ENCODE measurements around the gene RPS27. TPM values are rescaled to one million over a fixed set of nuclear protein-coding genes. Genes with fewer than 3 reads are reported as not detected.

RPS27 gene
- total RNA-seq, 1 donor from 2014 or later = 2,145 TPM

DNA sequence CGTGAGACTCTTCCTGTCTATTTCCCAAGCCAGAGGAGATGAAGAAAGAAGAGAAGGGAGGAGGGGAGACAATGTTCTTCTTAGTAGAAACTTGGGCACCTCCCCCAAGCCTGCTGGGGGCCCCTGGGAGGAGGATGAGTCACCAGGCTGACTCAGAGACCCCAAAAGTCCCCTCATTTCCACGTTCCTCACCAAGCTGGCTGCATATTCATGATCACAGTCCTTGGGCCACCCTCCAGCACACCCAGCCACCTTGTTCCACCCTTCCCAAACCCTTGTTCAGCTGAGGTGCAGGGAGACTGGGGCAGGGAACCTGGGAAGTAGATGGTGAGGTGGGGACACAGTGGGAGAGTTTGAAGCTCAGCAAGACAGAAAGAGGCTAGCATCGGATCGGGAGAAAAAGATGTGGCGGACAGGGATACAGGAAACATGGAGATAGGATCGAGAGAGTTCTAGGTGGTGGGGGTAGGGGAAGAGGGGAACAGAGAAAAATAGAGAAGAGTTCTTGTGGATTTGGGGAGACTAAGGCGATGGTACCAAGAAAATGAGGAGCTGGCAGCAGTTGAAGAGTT lies 5.1 kb upstream of the RPS27 start:
- Mint-ChIP-seq H3K36me3 (peaks cover 8% of the 10 kb centered on the region), H3K9me3 (no peaks in the 10 kb centered on the region), H3K4me1 (peaks cover 26% of the 10 kb centered on the region), H3K4me3 (peak overlapping the region; percentile 95), H3K27me3 (ENCODE audit: low read depth) (no peaks in the 10 kb centered on the region), H3K27ac (peak overlapping the region; percentile 95)
- DNase-seq (ENCODE audit: low spot score in 2 of 2, unreplicated experiment in 2 of 2) = peak in 1 of 2 experiments; percentile 41
- TF ChIP-seq, protein P1, sequence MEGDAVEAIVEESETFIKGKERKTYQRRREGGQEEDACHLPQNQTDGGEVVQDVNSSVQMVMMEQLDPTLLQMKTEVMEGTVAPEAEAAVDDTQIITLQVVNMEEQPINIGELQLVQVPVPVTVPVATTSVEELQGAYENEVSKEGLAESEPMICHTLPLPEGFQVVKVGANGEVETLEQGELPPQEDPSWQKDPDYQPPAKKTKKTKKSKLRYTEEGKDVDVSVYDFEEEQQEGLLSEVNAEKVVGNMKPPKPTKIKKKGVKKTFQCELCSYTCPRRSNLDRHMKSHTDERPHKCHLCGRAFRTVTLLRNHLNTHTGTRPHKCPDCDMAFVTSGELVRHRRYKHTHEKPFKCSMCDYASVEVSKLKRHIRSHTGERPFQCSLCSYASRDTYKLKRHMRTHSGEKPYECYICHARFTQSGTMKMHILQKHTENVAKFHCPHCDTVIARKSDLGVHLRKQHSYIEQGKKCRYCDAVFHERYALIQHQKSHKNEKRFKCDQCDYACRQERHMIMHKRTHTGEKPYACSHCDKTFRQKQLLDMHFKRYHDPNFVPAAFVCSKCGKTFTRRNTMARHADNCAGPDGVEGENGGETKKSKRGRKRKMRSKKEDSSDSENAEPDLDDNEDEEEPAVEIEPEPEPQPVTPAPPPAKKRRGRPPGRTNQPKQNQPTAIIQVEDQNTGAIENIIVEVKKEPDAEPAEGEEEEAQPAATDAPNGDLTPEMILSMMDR (IDR thresholded peaks at IDR 0.05; ENCODE audit: unreplicated experiment) = no peak

DNA sequence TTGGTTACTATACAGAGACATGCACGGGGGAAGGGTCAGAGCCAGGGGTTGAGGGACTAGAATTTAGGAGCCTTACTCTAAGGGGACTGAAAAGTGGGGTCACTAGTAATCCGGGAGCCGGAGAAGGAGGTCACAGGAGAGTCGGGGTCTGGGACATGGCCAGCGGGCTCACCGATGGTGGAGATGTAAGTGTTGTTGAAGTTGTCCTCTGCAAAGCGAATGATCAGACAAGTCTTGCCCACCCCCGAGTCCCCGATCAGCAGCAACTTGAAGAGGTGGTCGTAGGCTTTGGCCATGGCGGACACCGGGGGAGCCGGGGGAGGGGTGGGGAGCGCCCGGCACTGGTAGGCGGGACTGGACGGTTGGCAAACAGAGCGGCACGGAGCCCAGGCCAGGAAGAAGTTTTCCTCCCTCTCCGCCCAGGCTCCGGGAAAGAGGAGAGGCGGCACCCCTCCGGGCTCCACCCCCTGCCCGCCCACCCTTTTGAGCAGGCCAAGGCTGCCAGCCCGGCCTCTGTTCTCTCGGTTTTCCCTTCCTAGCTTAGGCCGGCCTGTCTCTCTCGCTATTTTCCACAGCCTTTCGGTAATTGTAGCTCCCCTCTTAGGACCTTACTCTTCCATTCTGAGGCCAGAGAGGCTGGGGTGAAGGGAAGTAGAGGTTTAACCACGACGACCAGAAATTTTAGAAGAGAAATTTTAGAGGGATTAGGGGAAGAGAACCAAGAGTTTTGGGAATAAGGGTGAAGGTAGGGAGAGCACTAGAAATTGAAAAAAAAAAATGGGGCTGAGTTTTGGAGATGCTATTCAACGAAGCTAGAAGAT lies 4.4 kb upstream of the RPS27 start, which contains the start of gene RAB13:
Gene RAB13 (minus strand): TSS at position 399 of the 821 bp plus-strand sequence. CDS start 103 bp downstream, at position 296.
- Mint-ChIP-seq H3K9me3 (no peaks in the 10 kb centered on the region), H3K36me3 (peaks cover 9% of the 10 kb centered on the region), H3K4me1 (peaks cover 31% of the 10 kb centered on the region), H3K27ac (peak within 1 kb of the TSS; percentile 95), H3K27me3 (ENCODE audit: low read depth) (no peaks in the 10 kb centered on the region), H3K4me3 (peak within 1 kb of the TSS; percentile 95)
- TF ChIP-seq, protein P1 (IDR thresholded peaks at IDR 0.05; ENCODE audit: unreplicated experiment) = no peak
- DNase-seq (ENCODE audit: low spot score in 2 of 2, unreplicated experiment in 2 of 2) = peak; percentile 40 to 74

DNA sequence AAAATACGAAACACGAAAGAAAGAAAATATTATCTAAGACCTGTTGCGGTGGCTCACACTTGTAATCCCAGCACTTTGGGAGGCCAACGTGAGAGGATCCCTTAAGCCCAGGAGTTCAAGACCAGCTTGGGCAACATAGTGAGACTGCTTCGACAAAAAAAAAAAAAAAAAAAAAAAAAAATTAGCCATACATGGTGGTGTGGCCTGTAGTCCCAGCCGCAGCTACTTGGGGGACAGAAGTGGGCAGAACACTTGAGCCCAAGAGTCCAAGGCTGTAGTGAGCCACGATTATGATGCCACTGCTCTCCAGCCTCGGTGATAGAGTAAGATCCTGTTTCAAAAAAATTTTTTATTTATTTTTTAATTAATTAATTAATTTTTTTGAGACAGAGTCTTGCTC lies 2.9 kb upstream of the RPS27 start:
- TF ChIP-seq, protein P1 (IDR thresholded peaks at IDR 0.05; ENCODE audit: unreplicated experiment) = no peak
- H3K9me3 Mint-ChIP-seq = no peaks in the 10 kb centered on the region
- no peak for DNase-seq (ENCODE audit: low spot score in 2 of 2, unreplicated experiment in 2 of 2)
- H3K4me1 Mint-ChIP-seq = peaks cover 44% of the 10 kb centered on the region
- H3K27ac Mint-ChIP-seq = no peak overlapping the region
- peaks cover 19% of the 10 kb centered on the region for H3K36me3 Mint-ChIP-seq
- no peak overlapping the region for H3K4me3 Mint-ChIP-seq
- no peaks in the 10 kb centered on the region for H3K27me3 Mint-ChIP-seq (ENCODE audit: low read depth)

DNA sequence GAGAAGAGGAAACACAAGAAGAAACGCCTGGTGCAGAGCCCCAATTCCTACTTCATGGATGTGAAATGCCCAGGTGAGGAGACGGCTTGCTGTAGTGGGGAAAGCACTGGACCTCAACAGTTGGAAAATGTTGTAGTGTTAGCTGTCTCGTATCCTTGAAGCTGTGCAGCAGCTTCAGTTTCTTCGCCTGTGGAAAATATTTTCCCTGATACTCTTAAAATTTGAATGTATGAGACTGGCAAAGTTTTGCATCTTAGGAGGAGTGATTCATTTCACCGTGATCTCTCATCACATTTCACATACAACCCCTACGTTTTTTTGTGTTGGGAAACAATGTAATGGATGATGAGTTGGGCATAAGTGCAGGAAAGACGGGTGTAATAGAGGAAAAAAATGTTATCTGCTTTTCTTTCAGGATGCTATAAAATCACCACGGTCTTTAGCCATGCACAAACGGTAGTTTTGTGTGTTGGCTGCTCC lies 629 bp downstream of the RPS27 start:
- peak overlapping the region; percentile 99 for H3K27ac Mint-ChIP-seq
- H3K4me1 Mint-ChIP-seq = peaks cover 30% of the 10 kb centered on the region
- TF ChIP-seq, protein P1 (IDR thresholded peaks at IDR 0.05; ENCODE audit: unreplicated experiment) = no peak
- H3K4me3 Mint-ChIP-seq = peak overlapping the region; percentile 98
- peaks cover 27% of the 10 kb centered on the region for H3K36me3 Mint-ChIP-seq
- no peak for DNase-seq (ENCODE audit: low spot score in 2 of 2, unreplicated experiment in 2 of 2)
- H3K27me3 Mint-ChIP-seq (ENCODE audit: low read depth) = no peaks in the 10 kb centered on the region
- no peaks in the 10 kb centered on the region for H3K9me3 Mint-ChIP-seq

DNA sequence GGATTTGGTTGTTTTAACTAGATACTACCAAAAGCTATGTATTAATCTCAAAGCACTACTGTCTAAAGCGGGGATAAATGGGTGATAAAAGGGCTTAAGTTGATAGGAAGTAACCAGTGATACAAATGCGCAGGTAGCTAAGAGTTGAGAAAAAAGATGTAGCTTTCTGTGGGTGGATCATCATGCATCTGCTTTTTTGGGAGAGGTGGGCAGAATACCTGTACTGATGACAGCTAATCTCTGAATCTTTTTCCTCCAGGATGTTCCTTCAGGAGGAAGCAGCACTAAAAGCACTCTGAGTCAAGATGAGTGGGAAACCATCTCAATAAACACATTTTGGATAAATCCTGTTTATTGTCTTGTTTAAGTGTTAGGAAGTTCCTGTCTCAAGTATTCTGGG lies 1.2 kb downstream of the RPS27 start:
- H3K4me3 Mint-ChIP-seq = peak overlapping the region; percentile 98
- H3K4me1 Mint-ChIP-seq = peaks cover 25% of the 10 kb centered on the region
- peak overlapping the region; percentile 99 for H3K27ac Mint-ChIP-seq
- no peaks in the 10 kb centered on the region for H3K27me3 Mint-ChIP-seq (ENCODE audit: low read depth)
- H3K9me3 Mint-ChIP-seq = no peaks in the 10 kb centered on the region
- peaks cover 27% of the 10 kb centered on the region for H3K36me3 Mint-ChIP-seq
- TF ChIP-seq, protein P1 (IDR thresholded peaks at IDR 0.05; ENCODE audit: unreplicated experiment) = no peak
- no peak for DNase-seq (ENCODE audit: low spot score in 2 of 2, unreplicated experiment in 2 of 2)

Data from mesothelial cell of epicardium (in vitro differentiated cells).